ENCODE data around the gene DNLZ. TPM values are rescaled to one million over a fixed set of nuclear protein-coding genes. Genes with fewer than 3 reads are reported as not detected.

The DNLZ gene
- total and polyA plus RNA-seq, 9 of the 15 experiments (the other 6 are each of a cell fraction or from before 2014, with no cell fraction given), result 0.17 to 44.6 (median 3.4) TPM

DNA sequence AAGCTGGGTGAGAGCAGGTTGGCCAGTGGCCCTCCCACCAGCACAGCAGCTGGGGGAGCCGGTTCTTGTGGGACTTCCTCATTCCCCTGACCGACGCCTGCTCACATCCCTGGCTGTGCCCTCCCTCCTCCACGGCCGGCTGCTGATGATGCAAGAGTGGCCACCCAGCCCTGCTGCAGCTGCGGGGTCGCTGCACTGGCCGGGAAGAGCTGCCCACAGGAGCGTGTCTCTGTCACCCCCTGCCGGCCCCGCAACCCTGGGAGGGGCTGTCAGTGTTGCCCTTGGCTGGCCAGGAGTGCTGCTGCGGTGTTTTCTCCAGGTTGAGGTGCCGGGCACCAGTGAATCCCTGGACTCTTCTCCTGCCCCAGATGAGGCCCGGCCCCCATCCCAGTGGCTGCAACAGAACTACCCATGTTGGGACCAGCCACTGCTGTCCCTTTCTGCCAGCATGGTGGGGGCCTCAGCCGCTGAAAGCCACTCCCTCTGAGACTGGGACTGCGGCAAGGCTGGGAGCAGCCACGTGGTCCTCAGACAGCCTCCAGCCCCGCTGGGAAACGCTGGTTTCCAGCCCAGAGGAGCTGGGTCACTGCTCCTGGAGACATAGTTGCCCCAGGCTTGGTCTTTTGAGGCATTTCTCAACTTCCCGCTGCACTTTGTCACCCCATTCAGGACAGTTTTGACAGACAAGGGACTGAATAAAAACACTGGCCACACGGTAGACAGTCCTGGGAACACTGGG lies 9.2 kb upstream of the DNLZ start (continued):
- TF ChIP-seq, protein P1, sequence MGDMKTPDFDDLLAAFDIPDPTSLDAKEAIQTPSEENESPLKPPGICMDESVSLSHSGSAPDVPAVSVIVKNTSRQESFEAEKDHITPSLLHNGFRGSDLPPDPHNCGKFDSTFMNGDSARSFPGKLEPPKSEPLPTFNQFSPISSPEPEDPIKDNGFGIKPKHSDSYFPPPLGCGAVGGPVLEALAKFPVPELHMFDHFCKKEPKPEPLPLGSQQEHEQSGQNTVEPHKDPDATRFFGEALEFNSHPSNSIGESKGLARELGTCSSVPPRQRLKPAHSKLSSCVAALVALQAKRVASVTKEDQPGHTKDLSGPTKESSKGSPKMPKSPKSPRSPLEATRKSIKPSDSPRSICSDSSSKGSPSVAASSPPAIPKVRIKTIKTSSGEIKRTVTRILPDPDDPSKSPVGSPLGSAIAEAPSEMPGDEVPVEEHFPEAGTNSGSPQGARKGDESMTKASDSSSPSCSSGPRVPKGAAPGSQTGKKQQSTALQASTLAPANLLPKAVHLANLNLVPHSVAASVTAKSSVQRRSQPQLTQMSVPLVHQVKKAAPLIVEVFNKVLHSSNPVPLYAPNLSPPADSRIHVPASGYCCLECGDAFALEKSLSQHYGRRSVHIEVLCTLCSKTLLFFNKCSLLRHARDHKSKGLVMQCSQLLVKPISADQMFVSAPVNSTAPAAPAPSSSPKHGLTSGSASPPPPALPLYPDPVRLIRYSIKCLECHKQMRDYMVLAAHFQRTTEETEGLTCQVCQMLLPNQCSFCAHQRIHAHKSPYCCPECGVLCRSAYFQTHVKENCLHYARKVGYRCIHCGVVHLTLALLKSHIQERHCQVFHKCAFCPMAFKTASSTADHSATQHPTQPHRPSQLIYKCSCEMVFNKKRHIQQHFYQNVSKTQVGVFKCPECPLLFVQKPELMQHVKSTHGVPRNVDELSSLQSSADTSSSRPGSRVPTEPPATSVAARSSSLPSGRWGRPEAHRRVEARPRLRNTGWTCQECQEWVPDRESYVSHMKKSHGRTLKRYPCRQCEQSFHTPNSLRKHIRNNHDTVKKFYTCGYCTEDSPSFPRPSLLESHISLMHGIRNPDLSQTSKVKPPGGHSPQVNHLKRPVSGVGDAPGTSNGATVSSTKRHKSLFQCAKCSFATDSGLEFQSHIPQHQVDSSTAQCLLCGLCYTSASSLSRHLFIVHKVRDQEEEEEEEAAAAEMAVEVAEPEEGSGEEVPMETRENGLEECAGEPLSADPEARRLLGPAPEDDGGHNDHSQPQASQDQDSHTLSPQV (IDR thresholded peaks at IDR 0.05), result peak; percentile 58; the same call in 1 of the 2 replicates
- TF ChIP-seq CCNT2 (IDR thresholded peaks at IDR 0.05; ENCODE audit: borderline replicate concordance, extremely low read depth, insufficient read length, low read depth, low read length) (no peak), CREM (IDR thresholded peaks at IDR 0.05; ENCODE audit: low read depth) (peak; percentile 65), MYC (IDR thresholded peaks at IDR 0.05; ENCODE audit: low read depth, low read length) (peak; percentile 94), MYC (CRISPR knock-in tag; IDR thresholded peaks at IDR 0.05; ENCODE audit: borderline replicate concordance, low read depth) (peak; percentile 74; the same call in 1 of the 2 replicates), ZNF778 (CRISPR knock-in tag; IDR thresholded peaks at IDR 0.05) (no peak), ZNF584 (CRISPR knock-in tag; IDR thresholded peaks at IDR 0.05; ENCODE audit: low read depth) (no peak), HEY1 (CRISPR knock-in tag; IDR thresholded peaks at IDR 0.05; ENCODE audit: borderline replicate concordance) (no peak), SMARCA4 (IDR thresholded peaks at IDR 0.05) (peak; percentile 38; the same call in 1 of the 2 replicates), CBFA2T3 (IDR thresholded peaks at IDR 0.05) (0 out of 2 replicates have a peak, but pooled peaks have one; percentile 10), HOXB6 (CRISPR knock-in tag; IDR thresholded peaks at IDR 0.05; ENCODE audit: borderline replicate concordance) (no peak), GTF2A2 (tag; IDR thresholded peaks at IDR 0.05) (no peak), FOS (IDR thresholded peaks at IDR 0.05; ENCODE audit: extremely low read depth, insufficient read length) (no peak)

Measured in K562 (cell line).